Smooth muscle cell (in vitro differentiated cells): Measurements from ENCODE around the gene EIF1AD. TPM values are rescaled to one million over a fixed set of nuclear protein-coding genes. Genes with fewer than 3 reads are reported as not detected.

Experiments used
- DNase-seq: peaks from one replicate; lab custom pipeline; 2025; ENCODE audit not compliant: unreplicated experiment; lab: John Stamatoyannopoulos, UW
- H2AFZ ChIP-seq: fragments of 200-600 bp; sonication (generic); 2 replicates; pipeline ENCODE4 v1.6.0; 2016; ENCODE audit warnings: antibody characterized with exemption, low read depth, mild to moderate bottlenecking
- H3F3A ChIP-seq: fragments of 200-600 bp; sonication (generic); 2 replicates; pipeline ENCODE4 v1.6.0; 2017; ENCODE audit warnings: antibody characterized with exemption, low read depth
- H3K27ac ChIP-seq: fragments of 200-600 bp; sonication (generic); 2 replicates; pipeline ENCODE4 v1.5.1; 2016; ENCODE audit warnings: low read depth, mild to moderate bottlenecking
- H3K27me3 ChIP-seq: fragments of 200-600 bp; sonication (generic); 2 replicates; pipeline ENCODE4 v1.6.1; 2016; ENCODE audit warnings: low read depth, mild to moderate bottlenecking
- H3K36me3 ChIP-seq: fragments of 200-600 bp; sonication (generic); 2 replicates; pipeline ENCODE4 v1.5.1; 2016; ENCODE audit warnings: low read depth
- H3K4me1 ChIP-seq: fragments of 200-600 bp; sonication (generic); 2 replicates; pipeline ENCODE4 v1.5.1; 2016; ENCODE audit warnings: low read depth
- H3K4me2 ChIP-seq: fragments of 200-600 bp; sonication (generic); 2 replicates; pipeline ENCODE4 v1.6.0; 2016; ENCODE audit warnings: mild to moderate bottlenecking
- H3K4me3 ChIP-seq: fragments of 200-600 bp; sonication (generic); 2 replicates; pipeline ENCODE4 v1.5.1; 2016; ENCODE audit warnings: mild to moderate bottlenecking
- H3K79me2 ChIP-seq: fragments of 200-600 bp; sonication (generic); 2 replicates; pipeline ENCODE4 v1.6.0; 2016; ENCODE audit warnings: low read depth, mild to moderate bottlenecking
- H3K9ac ChIP-seq: fragments of 200-600 bp; sonication (generic); 2 replicates; pipeline ENCODE4 v1.6.0; 2016; ENCODE audit warnings: low read depth
- H3K9me3 ChIP-seq: fragments of 200-600 bp; sonication (generic); replicated peaks from 2 replicates; pipeline ENCODE4 v1.5.1; 2016; ENCODE audit warnings: low read depth
- H4K20me1 ChIP-seq: fragments of 200-600 bp; sonication (generic); 2 replicates; pipeline ENCODE4 v1.6.0; 2016; ENCODE audit warnings: low read depth
- WGBS: methylation state at CpG from one replicate; pipeline ENCODE4 v1.1.7; 2016; ENCODE audit warnings: low lambda C conversion rate; 5-methylcytosine and 5-hydroxymethylcytosine counted together
- polyA plus RNA-seq: library from polyadenylated mRNA; unstranded; fragments of >200 nt; fragmentation: Nextera tagmentation; extraction: Ambion mirVana; gene quantifications from 2 replicates; pipeline ENCODE4 v1.2.1, GENCODE V29; 2016
- total RNA-seq: library from RNA; depleted of rRNA; stranded (reverse); fragments of >200 nt; gene quantifications from 2 replicates; pipeline ENCODE4 v1.2.3, GENCODE V29; 2014
- TF ChIP-seq, protein P1 (sequence below): fragments of 200-600 bp; sonication (generic); IDR thresholded peaks from 2 replicates; pipeline ENCODE4 v1.5.1; 2017; ENCODE audit warnings: borderline replicate concordance, mild to moderate bottlenecking, antibody characterized with exemption; ENCODE audit not compliant: insufficient read depth, poor library complexity, severe bottlenecking

EIF1AD gene
- total and polyA plus RNA-seq, 2 experiments from 2014 or later, result 29.3 TPM

DNA sequence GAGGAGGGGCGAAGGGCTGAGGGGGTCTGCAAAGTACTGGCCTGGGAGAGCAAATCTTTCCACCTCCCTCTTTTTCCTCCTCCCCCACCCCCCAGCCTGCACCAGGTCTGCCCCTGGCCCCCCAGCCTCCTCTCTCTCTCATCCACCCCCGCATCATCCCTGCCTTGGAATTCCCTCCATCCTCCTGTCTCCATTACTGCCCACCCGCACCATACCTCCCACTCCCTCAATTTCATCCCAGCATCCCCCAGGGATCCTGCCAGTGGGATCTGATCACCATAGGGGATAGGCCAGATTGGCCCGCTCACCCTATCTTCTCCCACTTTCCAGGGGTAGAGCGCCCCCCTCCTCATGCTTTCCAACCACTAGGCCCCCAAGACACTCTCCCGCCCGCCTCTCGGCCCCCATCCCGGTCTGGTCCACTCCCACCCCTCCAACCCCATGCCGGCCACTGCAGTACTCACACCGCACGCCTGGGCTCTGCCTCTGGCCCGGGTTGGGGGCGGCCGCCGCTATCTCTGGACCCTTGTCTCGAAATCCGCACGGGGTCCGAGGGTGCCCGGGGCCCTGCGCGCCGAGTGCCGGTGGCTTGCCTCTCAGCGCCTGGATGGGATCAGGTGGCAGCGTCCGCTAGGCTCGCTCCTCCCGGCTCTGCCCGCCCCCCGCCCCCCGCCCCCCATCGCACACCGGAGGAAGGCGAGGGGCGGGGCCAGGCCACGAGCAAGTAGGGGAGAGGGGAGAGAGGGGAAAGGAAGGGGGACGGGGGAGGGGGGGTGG is 46.8 kb upstream of the EIF1AD start, which contains the start of gene GAL3ST3:
GAL3ST3 (minus strand) TSS at position 615 of the 777 bp plus-strand sequence. CDS start 3,746 bp downstream, outside the sequence.
- Histone ChIP-seq H3K4me3 (peak within 1 kb of the TSS; percentile 34), H3K27ac (no peak within 1 kb of the TSS), H3K4me1 (peaks cover 19% of the 10 kb centered on the region), H4K20me1 (no peaks in the 10 kb centered on the region), H3K9me3 (no peaks in the 10 kb centered on the region), H3K9ac (no peak within 1 kb of the TSS), H2AFZ (no peak within 1 kb of the TSS), H3K4me2 (peak within 1 kb of the TSS; percentile 83), H3K79me2 (peaks cover 16% of the 10 kb centered on the region), H3K36me3 (no peaks in the 10 kb centered on the region), H3F3A (peaks cover 11% of the 10 kb centered on the region), H3K27me3 (peaks cover 3% of the 10 kb centered on the region)
- TF ChIP-seq, protein P1, sequence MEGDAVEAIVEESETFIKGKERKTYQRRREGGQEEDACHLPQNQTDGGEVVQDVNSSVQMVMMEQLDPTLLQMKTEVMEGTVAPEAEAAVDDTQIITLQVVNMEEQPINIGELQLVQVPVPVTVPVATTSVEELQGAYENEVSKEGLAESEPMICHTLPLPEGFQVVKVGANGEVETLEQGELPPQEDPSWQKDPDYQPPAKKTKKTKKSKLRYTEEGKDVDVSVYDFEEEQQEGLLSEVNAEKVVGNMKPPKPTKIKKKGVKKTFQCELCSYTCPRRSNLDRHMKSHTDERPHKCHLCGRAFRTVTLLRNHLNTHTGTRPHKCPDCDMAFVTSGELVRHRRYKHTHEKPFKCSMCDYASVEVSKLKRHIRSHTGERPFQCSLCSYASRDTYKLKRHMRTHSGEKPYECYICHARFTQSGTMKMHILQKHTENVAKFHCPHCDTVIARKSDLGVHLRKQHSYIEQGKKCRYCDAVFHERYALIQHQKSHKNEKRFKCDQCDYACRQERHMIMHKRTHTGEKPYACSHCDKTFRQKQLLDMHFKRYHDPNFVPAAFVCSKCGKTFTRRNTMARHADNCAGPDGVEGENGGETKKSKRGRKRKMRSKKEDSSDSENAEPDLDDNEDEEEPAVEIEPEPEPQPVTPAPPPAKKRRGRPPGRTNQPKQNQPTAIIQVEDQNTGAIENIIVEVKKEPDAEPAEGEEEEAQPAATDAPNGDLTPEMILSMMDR, result no peak
- 7% methylated on average over 21 of the region's 39 CpGs for WGBS
- DNase-seq, result no peak

DNA sequence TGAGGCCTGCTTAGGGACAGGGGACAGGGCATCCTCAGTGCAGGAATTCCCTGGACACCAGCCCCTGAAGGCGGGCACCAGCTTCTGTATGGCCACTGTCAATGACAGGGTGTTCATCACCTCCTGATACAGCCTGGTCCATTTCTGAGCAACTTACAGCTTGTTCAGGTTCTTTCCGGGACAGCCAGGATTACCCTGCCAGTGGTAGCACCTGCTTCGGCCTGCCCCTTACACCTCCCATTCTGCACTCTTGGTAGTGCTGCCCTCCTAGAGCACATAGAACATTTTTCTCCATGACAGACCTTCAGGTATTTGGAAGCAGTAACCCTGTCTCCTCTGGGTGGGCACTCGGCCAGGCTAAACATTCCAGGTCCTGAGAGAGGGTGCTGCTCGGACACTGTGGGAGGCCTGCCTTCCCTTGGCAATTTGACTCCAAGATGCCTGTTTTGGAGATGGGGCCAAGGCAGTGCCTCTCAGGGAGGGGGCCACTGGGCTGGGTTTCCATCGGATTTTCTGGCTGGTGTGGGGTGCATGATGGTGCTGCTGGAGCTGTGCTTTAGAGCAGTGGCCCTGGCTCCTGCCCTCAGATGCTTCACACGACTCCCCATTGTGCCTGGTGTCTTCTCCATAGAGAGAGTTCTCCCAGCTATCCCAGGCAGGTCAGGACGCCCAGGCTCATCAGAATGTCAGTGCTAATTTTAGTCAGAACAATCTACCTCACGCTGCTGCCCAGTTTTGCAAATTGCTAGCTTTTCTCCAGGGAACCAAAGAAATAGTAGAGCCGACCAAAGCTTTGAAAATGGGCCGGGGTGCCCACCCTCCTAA is 45.8 kb upstream of the EIF1AD start:
- no peak overlapping the region for H2AFZ ChIP-seq
- H3K4me1 ChIP-seq, result peaks cover 10% of the 10 kb centered on the region
- no peaks in the 10 kb centered on the region for H3K36me3 ChIP-seq
- H4K20me1 ChIP-seq, result no peaks in the 10 kb centered on the region
- TF ChIP-seq, protein P1, result no peak
- DNase-seq, result no peak
- H3K27ac ChIP-seq, result no peak overlapping the region
- H3F3A ChIP-seq, result peaks cover 11% of the 10 kb centered on the region
- H3K4me3 ChIP-seq, result no peak overlapping the region
- peaks cover 6% of the 10 kb centered on the region for H3K79me2 ChIP-seq
- H3K4me2 ChIP-seq, result no peak overlapping the region
- no peak overlapping the region for H3K9ac ChIP-seq
- no peaks in the 10 kb centered on the region for H3K9me3 ChIP-seq
- peaks cover 3% of the 10 kb centered on the region for H3K27me3 ChIP-seq
- whole genome bisulfite sequencing, result 92% methylated on average over 11 of the region's 11 CpGs

DNA sequence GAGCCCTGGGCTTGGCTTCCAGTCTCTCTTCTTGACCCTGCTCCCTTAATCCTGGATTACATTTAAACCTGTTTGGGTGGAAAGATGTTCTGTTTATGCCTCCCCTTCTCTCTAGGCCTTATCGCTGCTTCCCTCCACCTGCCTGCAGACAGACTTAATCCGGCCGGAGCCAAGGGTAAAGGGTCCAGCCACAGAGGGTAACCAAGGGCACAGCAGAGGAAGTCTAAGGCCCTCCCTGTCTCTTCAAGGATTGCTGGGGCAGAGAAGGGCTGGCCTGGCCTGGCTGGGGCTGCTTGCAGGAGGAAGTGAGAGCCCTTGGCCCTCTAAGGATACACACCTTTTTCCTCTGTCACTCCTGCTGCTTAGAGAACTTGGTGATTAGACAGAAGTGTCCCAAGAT is 44.9 kb upstream of the EIF1AD start:
- H4K20me1 ChIP-seq, result no peaks in the 10 kb centered on the region
- H3K36me3 ChIP-seq, result no peaks in the 10 kb centered on the region
- 97% methylated on average over 3 of the region's 3 CpGs for WGBS
- H3K27me3 ChIP-seq, result peaks cover 3% of the 10 kb centered on the region
- H3K4me1 ChIP-seq, result peaks cover 10% of the 10 kb centered on the region
- no peak overlapping the region for H3K4me2 ChIP-seq
- no peak for DNase-seq
- TF ChIP-seq, protein P1, result no peak
- H3K27ac ChIP-seq, result no peak overlapping the region
- no peaks in the 10 kb centered on the region for H3K9me3 ChIP-seq
- no peak overlapping the region for H3K4me3 ChIP-seq
- no peak overlapping the region for H3K9ac ChIP-seq
- no peaks in the 10 kb centered on the region for H3K79me2 ChIP-seq
- peaks cover 11% of the 10 kb centered on the region for H3F3A ChIP-seq
- no peak overlapping the region for H2AFZ ChIP-seq
